Measurements from ENCODE around the gene ALDH7A1.
"Not testable (repeated sequence)": the region's sequence is repeated elsewhere in the genome, so short reads cannot be mapped to it uniquely, and the experiment has no call there.

The ALDH7A1 gene

DNA sequence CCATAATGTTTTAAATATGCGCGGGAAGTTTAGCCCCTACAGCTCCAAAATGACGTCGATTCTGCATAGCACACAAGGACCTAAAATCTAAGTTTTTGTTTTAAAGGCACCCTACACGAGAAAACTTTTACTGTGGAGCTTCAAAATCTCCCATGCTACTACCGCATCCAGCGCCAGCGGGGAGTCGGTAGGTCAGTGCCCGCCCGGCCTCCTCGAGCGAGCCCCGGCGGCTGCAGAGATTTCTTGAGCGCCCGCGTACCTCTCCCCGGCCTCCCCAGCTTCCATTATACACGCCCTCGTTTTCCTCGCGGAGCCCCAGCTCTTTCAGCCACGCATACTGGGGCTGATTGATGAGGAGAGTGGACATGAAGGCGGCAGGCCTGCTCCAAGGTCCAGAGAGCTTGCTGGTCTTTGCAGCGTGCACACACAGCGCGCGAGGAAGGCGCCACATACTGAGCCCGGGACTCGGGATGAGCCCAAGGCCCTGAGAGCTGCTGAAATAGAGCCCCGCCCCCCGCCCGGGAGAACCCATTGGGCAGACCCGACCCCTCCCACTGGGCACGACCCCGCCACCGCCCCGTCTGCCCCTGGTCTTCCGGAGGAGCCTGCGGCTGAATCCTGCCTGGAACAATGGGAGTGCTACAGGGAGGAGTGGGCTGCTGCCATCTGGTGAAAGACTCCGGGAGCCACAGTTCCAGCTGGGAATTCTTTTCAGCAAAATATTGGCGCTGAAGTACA lies at the start of gene ALDH7A1:
Gene ALDH7A1 (minus strand): TSS at position 472 of the 738 bp plus-strand sequence. CDS start 21 bp downstream, at position 451.
- DNase-seq (ENCODE audit: extremely low read depth in 1 of 2, low read depth in 1 of 2), result no peak

DNA sequence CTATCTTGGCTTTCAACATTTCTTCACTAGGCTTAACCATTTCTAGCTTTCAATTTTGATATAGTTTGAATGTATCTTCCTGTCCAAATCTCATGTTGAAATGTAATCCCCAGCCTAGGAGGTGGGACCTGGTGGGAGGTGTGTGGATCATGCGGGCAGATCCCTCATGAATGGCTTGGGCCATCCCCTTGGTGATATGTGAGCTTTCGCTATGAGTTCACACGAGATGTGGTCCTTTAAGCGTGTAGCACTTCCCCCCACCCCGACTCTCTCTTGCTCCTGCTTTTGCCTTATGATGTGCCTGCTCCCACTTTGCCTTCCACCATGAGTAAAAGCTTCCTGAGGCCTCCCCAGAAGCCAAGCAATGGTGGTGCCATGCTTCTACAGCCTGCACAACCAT lies 46.4 kb upstream of the ALDH7A1 start:
- no peak for DNase-seq (ENCODE audit: extremely low read depth in 1 of 2, low read depth in 1 of 2)

DNA sequence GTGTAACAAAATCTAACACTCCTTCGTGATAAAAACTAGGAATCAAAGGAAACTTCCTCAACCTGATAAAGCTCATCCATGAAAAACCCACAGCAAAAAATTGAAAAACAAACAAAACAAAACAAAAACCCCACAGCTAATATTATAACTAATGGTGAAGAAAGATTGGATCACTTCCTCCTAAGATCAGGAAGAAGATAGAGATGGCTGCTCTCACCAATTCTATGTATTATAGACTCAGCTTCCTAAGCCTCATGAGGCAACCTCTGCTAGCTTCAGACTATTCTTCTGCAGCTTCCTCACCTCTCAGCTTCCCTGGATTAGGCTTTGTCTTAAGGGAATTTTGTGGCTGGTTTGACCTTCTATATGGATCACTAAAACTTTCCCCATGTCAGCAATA lies 45.8 kb upstream of the ALDH7A1 start:
- DNase-seq (ENCODE audit: extremely low read depth in 1 of 2, low read depth in 1 of 2), result no peak

DNA sequence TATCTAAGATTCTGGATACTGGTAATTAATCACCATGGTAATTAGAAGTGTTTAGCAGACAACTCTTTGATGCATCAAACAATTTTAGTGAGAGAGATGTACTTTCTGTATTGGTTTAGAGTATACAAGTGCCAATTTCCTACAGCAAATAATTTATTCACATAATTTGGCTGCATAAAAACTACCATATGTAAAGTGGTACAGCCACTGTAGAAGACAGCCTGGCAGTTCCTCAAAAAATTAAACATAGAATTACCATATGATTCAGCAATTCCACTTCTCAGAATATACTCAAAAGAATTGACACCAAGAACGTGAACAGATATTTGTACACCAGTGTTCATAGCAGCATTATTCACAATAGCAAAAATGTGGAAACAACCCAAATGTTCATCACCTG lies 41.9 kb upstream of the ALDH7A1 start:
- DNase-seq (ENCODE audit: extremely low read depth in 1 of 2, low read depth in 1 of 2), result no peak

DNA sequence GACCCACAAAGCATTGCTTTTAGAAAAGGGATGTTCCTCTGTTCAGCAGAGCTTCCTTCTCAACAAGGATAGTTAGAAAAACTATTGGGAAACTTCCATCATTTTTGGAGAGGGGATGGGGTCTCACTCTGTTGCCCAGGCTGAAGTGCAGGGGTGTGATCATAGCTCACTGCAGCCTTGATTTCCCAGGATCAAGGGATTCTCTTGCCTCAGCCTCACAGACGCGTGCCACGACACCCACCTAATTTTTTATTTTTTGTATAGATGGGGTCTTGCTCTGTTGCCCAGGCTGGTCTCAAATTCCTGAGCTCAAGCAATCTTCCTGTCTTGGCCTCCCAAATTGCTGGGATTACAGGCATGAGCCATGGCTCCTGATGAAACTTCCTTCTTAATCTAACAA lies 40.6 kb upstream of the ALDH7A1 start:
- no peak for DNase-seq (ENCODE audit: extremely low read depth in 1 of 2, low read depth in 1 of 2)

DNA sequence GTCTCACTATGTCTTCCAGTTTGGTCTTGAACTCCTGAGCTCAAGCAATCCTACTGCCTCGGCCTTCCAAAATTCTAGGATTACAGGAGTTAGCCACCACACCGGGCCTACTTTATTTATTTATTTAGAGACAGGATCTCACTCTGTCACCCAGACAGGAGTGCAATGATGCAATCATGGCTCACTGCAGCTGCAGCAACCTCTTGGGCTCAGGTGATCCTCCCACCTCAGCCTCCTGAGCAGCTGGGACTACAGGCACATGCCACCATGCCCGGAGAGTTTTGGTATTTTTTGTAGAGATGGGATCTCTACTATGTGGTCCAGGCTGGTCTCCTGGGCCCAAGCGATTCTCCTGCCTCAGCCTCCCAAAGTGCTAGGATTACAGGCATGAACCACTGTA lies 38.5 kb upstream of the ALDH7A1 start:
- DNase-seq (ENCODE audit: extremely low read depth in 1 of 2, low read depth in 1 of 2), result no peak

DNA sequence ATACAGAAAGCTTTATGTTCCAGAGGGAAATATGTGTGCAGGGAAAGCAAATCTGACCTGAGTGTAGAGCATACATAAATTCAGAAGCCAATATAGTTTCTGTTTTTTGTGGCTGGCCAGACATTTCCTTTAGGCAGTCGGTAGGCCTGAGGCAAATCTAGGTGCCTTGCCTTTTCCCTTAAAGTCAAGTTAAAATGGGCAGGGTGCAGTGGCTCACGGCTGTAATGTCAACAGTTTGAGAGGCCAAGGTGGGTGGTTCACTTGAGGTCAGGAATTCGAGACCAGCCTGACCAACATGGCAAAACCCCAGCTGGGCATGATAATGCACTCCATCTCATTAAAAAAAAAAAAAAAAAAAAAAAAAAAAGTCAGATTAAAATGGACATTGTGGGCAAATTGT lies 36.9 kb upstream of the ALDH7A1 start:
- no peak for DNase-seq (ENCODE audit: extremely low read depth in 1 of 2, low read depth in 1 of 2)

DNA sequence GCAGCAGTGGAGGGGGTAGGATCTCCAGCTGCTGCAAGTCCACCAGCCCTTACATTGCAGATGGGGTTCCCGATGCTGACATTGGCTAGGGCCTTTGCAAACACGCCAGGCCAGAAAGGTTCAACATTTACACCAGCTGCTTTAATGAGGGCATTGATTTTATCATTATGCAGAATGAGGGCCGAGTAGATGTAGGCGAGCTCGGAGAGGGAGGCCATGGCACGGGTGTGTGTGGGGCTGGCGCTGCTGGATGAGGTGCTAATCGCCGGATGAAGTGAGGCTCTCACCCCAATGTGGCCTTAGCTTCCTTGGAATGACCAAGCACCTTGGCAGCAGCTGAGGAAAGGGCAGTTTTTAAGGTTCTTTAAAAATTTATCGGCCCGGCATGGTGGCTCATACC lies 33.1 kb upstream of the ALDH7A1 start:
- no peak for DNase-seq (ENCODE audit: extremely low read depth in 1 of 2, low read depth in 1 of 2)

DNA sequence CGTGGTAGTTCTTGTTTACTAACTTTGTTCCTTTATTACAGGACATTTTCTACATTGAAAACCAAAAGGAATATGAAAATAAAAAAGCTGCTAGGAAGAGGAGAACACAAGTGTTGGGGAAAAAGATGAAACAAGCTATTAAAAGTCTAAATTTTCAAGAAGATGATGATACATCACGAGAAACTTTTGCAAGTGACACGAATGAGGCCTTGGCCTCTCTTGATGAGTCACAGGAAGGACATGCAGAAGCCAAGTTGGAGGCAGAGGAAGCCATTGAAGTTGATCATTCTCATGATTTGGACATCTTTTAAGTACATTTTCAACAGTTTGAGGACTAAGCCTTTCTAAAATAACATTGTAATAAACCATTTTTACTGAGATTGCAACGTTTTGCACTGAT lies 29.5 kb upstream of the ALDH7A1 start:
- no peak for DNase-seq (ENCODE audit: extremely low read depth in 1 of 2, low read depth in 1 of 2)

DNA sequence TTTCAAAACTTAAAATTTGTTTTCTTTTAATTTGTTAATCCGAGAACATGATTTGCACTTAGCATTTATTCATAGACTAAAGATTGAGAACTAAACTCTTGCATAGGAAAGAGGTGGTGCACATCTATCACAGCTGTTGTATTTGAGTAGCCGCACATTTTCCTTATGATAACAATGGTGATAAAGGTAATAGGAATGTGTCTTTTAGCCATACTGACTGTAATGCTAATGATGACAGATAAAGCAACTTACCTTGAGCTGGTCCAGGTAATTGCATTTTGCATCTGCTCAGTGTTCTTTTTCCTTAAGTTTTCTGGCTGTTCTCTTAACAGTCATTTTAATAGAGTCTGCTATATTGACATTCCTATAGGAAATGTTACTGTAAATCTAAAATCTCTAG lies 24.8 kb upstream of the ALDH7A1 start:
- no peak for DNase-seq (ENCODE audit: extremely low read depth in 1 of 2, low read depth in 1 of 2)

DNA sequence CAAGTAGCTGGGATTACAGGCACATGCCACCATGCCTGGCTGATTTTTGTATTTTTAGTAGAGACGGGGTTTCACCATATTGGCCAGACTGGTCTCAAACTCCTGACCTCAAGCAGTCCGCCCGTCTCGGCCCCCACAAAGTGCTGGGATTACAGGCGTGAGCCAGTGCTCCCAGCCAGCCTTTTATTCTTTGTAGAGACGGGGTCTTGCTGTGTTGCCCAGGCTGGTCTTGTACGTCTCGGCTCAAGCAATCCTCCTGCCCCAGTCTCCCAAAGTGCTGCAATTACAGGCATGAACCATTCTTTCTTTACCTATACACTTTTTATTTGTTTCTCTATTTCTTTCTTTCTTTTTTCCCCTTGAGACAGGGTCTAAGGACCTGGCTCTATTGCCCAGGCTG lies 22.6 kb upstream of the ALDH7A1 start:
- not testable (repeated sequence) for DNase-seq (ENCODE audit: extremely low read depth in 1 of 2, low read depth in 1 of 2)

DNA sequence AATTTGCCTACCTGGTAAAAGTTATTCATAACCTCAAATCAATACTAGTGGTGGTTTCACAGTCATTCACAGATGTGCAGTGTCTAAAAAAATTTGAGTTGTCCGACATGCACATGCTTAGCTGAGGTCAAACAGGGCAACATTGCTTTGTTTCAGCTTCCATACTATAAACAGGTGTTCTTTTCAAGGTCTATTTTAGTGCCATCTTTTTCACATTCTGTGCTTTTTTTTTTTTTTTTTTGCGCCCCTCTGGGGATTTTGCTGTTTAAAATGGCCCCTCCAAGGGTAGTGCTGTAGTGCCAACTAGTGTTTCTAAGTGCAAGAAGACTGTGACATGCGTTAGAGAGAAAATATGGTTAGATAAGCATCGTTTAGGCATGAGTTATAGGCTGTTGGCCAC lies 20.3 kb upstream of the ALDH7A1 start:
- DNase-seq (ENCODE audit: extremely low read depth in 1 of 2, low read depth in 1 of 2), result no peak

DNA sequence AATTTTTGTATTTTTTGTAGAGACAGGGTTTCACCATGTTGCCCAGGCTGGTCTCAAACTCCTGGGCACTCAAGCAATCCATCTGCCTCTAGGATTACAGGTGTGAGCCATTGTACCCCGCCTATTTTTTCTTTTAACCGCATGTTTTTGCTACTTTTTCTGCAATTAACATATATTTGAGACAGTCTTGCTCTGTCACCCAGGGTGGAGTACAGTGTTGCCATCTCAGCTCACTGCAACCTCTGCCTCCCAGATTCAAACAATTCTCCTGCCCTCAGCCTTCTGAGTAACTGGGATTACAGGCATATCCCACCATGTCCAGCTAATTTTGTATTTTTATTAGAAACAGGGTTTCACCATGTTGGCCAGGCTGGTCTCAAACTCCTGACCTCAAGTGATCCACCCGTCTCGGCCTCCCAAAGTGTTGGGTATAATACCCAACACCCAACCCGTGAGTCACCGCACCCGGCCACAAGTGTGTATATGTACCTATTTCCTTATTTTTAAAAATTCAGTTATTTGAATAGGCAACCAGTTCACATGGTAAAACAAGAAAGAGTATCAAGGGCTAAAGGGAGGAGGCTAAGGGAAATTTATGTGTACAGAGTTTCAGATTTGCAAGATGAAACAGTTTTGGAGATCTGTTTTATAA lies 19.0 kb upstream of the ALDH7A1 start:
- DNase-seq (ENCODE audit: extremely low read depth in 1 of 2, low read depth in 1 of 2), result no peak

DNA sequence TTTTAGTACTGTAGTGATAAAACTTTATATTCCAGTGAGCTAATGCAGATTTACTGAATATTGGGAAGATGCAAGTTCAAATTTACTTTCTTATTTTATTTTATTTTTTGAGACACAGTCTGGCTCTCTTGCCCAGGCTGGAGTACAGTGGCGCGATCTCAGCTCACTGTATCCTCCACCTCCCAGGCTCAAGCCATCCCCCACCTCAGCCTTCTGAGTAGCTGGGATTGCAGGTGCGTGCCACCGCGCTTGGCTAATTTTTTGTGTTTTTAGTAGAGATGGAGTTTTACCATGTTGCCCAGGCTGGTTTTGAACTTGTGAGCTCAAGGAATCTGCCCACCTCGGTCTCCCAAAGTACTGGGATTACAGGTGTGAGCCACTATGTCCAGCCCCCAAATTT lies 15.6 kb upstream of the ALDH7A1 start:
- no peak for DNase-seq (ENCODE audit: extremely low read depth in 1 of 2, low read depth in 1 of 2)

DNA sequence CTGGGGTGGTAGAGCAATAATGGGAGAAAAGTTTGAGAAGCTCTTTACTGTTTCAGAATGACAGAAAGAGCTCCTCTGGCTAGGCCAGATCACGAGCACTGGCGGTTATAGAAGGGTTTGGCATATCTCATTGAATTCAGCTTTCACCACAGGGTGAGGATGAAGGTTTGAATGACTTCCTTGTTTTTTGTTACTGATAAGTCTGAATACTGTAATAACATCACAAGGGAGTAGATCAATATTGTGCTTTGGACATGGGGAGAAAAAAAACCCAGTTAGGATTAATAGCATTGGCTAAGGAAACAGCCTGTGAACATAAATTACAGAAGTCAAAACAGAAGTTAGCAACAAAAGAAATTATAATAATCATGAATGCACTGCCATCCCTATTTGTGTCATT lies 15.1 kb upstream of the ALDH7A1 start:
- DNase-seq (ENCODE audit: extremely low read depth in 1 of 2, low read depth in 1 of 2), result no peak

DNA sequence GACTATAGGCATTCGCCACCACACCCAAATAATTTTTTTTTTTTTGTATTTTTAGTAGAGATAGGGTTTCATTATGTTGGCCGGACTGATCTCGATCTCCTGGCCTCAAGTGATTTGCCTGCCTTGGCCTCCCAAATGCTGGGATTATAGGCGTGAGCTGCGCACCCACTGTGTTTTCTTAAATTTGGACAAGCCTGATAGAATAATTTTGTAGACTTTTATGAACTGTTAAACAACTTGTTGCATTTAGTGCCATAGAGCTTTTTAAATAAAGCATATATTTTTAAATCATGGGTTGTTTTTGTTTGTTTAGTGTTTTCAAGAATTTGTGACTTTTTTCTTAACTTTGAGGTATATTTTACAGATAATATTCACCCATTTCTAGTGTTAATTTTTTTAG lies 10.5 kb upstream of the ALDH7A1 start:
- DNase-seq (ENCODE audit: extremely low read depth in 1 of 2, low read depth in 1 of 2), result no peak

DNA sequence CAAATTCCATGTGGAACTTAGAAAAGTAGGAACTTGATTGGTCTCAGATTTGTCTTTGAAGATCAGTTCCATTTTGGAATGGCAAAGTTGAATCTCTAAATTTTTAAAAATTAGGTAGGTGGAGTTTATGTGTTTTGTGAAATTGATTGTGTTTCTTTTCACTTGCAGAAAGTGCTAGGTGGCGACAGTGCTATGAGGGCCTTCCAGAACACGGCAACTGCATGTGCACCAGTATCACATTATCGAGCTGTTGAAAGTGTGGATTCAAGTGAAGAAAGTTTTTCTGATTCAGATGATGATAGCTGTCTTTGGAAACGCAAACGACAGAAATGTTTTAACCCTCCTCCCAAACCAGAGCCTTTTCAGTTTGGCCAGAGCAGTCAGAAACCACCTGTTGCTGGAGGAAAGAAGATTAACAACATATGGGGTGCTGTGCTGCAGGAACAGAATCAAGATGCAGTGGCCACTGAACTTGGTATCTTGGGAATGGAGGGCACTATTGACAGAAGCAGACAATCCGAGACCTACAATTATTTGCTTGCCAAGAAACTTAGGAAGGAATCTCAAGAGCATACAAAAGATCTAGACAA lies 8.5 kb upstream of the ALDH7A1 start:
- DNase-seq (ENCODE audit: extremely low read depth in 1 of 2, low read depth in 1 of 2), result no peak

DNA sequence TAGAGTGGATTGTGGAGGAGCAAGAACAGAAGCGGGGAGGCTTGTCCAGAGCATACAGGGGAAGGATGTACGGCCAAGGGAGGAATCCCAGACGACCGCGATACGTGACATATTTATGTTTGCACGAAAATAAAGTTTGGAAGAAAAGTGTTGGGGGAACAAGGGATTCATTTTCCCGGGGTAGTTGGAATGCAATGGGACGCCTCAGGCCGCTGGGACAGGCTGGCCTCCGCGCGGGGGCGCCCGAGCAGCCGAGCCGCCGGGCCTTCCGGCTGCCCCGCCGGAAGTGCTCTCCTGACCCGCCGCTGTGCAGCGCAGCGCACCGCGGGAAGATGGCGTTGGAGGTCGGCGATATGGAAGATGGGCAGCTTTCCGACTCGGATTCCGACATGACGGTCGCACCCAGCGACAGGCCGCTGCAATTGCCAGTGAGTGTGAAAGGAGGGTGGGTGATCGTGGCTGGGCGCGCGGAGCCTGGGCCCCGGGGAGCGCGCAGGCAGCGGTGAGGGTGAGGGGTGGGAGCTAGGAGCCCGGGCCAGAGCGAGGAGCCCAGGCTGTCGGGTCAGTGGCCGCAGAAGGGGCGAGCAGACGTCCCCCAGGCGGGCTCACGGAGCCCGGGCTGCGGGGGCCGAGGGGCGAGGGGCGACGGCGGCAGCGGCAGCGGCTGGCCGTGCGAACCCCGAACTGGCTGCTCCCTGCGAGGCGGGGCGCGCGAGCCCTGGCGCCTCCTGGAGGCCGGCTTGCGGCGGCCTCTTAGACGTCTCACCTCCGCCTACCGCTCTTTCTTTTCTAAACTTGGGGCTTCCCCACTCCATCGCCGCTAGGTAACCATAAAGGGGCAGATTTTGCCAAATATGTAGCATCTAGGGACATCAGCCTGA lies 5.9 kb upstream of the ALDH7A1 start, which contains the start of gene PHAX:
Gene PHAX (plus strand): TSS at position 317 of the 881 bp plus-strand sequence. CDS start 16 bp downstream, at position 333.
- peak; percentile 19 to 54 for DNase-seq (ENCODE audit: extremely low read depth in 1 of 2, low read depth in 1 of 2)

DNA sequence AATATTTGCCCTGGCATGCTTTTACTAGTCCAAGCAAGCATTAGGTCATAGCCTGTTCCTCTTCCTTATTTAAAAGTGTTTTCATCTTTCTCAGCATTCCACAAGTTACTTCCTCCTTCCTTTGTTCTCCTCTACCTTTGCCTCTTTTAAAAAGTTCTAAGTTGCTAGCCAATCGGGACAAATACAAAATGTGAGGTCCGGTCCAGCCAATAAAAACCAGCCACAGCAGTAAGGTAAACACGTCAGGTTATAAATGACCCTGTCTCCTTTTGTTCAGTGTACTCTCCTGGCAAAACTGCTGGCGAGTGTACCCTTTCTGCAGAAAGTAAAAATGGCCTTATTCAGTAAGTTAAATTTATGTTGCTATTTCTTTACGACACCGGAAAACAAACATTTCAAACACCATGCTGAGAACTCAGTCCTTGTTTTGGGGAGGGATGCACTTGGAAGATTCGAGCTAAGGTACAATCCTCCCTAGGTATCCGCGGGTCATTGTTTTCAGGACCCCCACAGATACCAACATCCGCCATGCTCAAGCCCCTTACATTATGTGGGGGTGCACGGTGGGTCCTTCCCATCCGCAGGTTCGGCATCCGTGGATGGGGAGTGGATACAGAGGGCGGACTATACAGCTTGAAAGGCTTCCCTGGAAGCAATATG lies 5.1 kb upstream of the ALDH7A1 start:
- DNase-seq (ENCODE audit: extremely low read depth in 1 of 2, low read depth in 1 of 2), result not testable (repeated sequence)

DNA sequence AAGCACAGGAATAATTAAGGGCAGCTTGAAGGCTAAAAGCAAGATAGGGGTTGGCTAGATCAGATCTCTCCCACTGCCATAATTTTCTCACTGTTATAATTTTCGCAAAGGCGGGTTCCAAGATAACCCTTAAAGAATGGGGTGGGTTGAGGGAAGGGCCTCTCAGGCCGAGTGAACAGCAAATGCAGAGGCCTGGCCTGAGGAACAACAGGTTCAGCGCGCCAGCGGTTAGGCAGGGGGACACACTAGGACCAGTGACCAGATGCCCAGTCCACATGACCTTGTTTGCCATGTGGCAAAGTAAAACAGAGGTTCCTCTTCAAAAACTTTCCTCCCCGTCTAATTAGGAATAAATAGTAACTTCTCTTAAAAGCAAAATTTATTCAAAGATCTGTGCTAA lies 4.5 kb upstream of the ALDH7A1 start:
- no peak for DNase-seq (ENCODE audit: extremely low read depth in 1 of 2, low read depth in 1 of 2)

DNA sequence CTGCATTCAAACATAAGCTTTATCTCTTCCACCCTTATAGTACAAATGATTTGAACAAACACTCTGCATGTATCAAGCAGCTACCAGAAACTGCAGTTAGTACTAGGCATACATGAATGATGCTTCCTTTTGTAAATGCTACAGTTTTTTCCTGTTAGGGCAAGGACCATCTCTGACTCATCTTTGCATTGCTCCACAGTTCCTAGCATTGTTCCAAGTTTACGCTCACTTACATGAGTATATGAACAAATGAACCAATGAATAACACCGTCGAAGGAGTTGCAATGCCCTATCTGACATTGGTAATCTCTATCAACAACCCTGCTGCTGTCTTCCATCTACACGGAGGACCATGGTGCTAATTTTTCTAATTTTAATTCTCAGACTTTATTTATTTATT lies 2.1 kb upstream of the ALDH7A1 start:
- DNase-seq (ENCODE audit: extremely low read depth in 1 of 2, low read depth in 1 of 2), result no peak
